ENCODE measurements around the gene PFN3.

The PFN3 gene

GRCh38 chr5:177359451-177359851 lies 41.0 kb downstream of the PFN3 start:
- DNase-seq = no peak

GRCh38 chr5:177358370-177358819 lies 42.1 kb downstream of the PFN3 start:
- DNase-seq = no peak

- peak; percentile 92 for DNase-seq
Observed at GRCh38 chr5:177357459-177358351, 42.8 kb downstream of the PFN3 start, which contains the start of gene RGS14. Gene RGS14, plus strand, starts transcription at chr5:177357924. Its CDS starts 101 bp downstream, at chr5:177358025.

GRCh38 chr5:177357146-177357458 lies 43.4 kb downstream of the PFN3 start:
- no peak for DNase-seq

- DNase-seq = no peak
Observed at GRCh38 chr5:177356746-177357145, 43.7 kb downstream of the PFN3 start.

- no peak for DNase-seq
Observed at GRCh38 chr5:177355868-177356168, 44.6 kb downstream of the PFN3 start.

- DNase-seq = no peak
Observed at GRCh38 chr5:177355162-177355867, 45.1 kb downstream of the PFN3 start.

- DNase-seq = no peak
Observed at GRCh38 chr5:177354711-177355110, 45.8 kb downstream of the PFN3 start.

GRCh38 chr5:177354256-177354655 lies 46.2 kb downstream of the PFN3 start:
- DNase-seq = no peak

- DNase-seq = no peak
Observed at GRCh38 chr5:177353093-177353492, 47.4 kb downstream of the PFN3 start.

GRCh38 chr5:177351392-177352329 lies 48.8 kb downstream of the PFN3 start, which contains the start of gene LMAN2:
Gene LMAN2, minus strand, starts transcription at chr5:177351668. Its CDS starts 21 bp downstream, at chr5:177351647.
- peak; percentile 96 for DNase-seq

- no peak for DNase-seq
Observed at GRCh38 chr5:177350776-177351391, 49.6 kb downstream of the PFN3 start.
